BLaER1 (cell line): ENCODE measurements around the gene IRF2BPL.

Experiments used
- H3K27ac ChIP-seq: shearing (Covaris generic); formaldehyde crosslinking; 2 replicates; pipeline ENCODE4 v1.8.1; 2022
- H3K27me3 ChIP-seq: shearing (Covaris generic); formaldehyde crosslinking; 2 replicates; pipeline ENCODE4 v1.8.1; 2022
- H3K36me3 ChIP-seq: shearing (Covaris generic); formaldehyde crosslinking; 2 replicates; pipeline ENCODE4 v1.8.1; 2022
- H3K4me1 ChIP-seq: shearing (Covaris generic); formaldehyde crosslinking; 2 replicates; pipeline ENCODE4 v1.8.1; 2022
- H3K4me2 ChIP-seq: shearing (Covaris generic); formaldehyde crosslinking; 2 replicates; pipeline ENCODE4 v1.8.1; 2022
- H3K4me3 ChIP-seq: shearing (Covaris generic); formaldehyde crosslinking; 2 replicates; pipeline ENCODE4 v1.8.1; 2022
- H3K9ac ChIP-seq: shearing (Covaris generic); formaldehyde crosslinking; 2 replicates; pipeline ENCODE4 v1.8.1; 2022
- H3K9me3 ChIP-seq: shearing (Covaris generic); formaldehyde crosslinking; 2 replicates; pipeline ENCODE4 v1.8.1; 2022
- H4K20me1 ChIP-seq: shearing (Covaris generic); formaldehyde crosslinking; 2 replicates; pipeline ENCODE4 v1.8.1; 2022
- Cebpa-rat ChIP-seq: shearing (Covaris generic); IDR thresholded peaks from 2 replicates; pipeline ENCODE4 v1.8.1; 2022

Gene IRF2BPL

GRCh38 chr14:77028384-77029231, at the start of gene IRF2BPL:
Gene IRF2BPL, minus strand, starts transcription at chr14:77028708. Its CDS starts 916 bp downstream, at chr14:77027792.
- H3K9ac ChIP-seq, result peak within 1 kb of the TSS; percentile 89
- H3K4me2 ChIP-seq, result peak within 1 kb of the TSS; percentile 81
- no peak for TF ChIP-seq Cebpa-rat
- peaks cover 73% of the 10 kb centered on the region for H3K4me1 ChIP-seq
- H3K27ac ChIP-seq, result peak within 1 kb of the TSS; percentile 94
- peaks cover 12% of the 10 kb centered on the region for H3K36me3 ChIP-seq
- H4K20me1 ChIP-seq, result peaks cover 32% of the 10 kb centered on the region
- H3K4me3 ChIP-seq, result peak within 1 kb of the TSS; percentile 78
- H3K9me3 ChIP-seq, result no peaks in the 10 kb centered on the region
- H3K27me3 ChIP-seq, result no peaks in the 10 kb centered on the region

GRCh38 chr14:77077040-77077439, 48.5 kb upstream of the IRF2BPL start:
- no peak for TF ChIP-seq Cebpa-rat
- Histone ChIP-seq H3K36me3 (no peaks in the 10 kb centered on the region), H3K4me3 (no peak overlapping the region), H4K20me1 (no peaks in the 10 kb centered on the region), H3K27ac (no peak overlapping the region), H3K9ac (no peak overlapping the region), H3K27me3 (no peaks in the 10 kb centered on the region), H3K4me2 (peak overlapping the region; percentile 64), H3K4me1 (peaks cover 57% of the 10 kb centered on the region), H3K9me3 (peaks cover 9% of the 10 kb centered on the region)

GRCh38 chr14:77076113-77076631, 47.7 kb upstream of the IRF2BPL start:
- TF ChIP-seq Cebpa-rat, result no peak
- no peaks in the 10 kb centered on the region for H4K20me1 ChIP-seq
- H3K27me3 ChIP-seq, result no peaks in the 10 kb centered on the region
- no peaks in the 10 kb centered on the region for H3K36me3 ChIP-seq
- peaks cover 49% of the 10 kb centered on the region for H3K4me1 ChIP-seq
- H3K27ac ChIP-seq, result no peak overlapping the region
- H3K4me3 ChIP-seq, result no peak overlapping the region
- H3K9ac ChIP-seq, result peak overlapping the region; percentile 17; the same call in 1 of the 2 replicates
- H3K4me2 ChIP-seq, result peak overlapping the region; percentile 64
- peaks cover 9% of the 10 kb centered on the region for H3K9me3 ChIP-seq

- Histone ChIP-seq H3K27me3 (no peaks in the 10 kb centered on the region), H3K9ac (no peak overlapping the region), H3K36me3 (no peaks in the 10 kb centered on the region), H3K4me1 (peaks cover 41% of the 10 kb centered on the region), H3K4me3 (no peak overlapping the region), H3K4me2 (no peak overlapping the region), H4K20me1 (no peaks in the 10 kb centered on the region), H3K9me3 (peaks cover 2% of the 10 kb centered on the region; the same call in 1 of the 2 replicates), H3K27ac (no peak overlapping the region)
- TF ChIP-seq Cebpa-rat, result no peak
These were observed 46.5 kb upstream of the IRF2BPL start for GRCh38 chr14:77074969-77075368.

GRCh38 chr14:77071938-77072388, 43.5 kb upstream of the IRF2BPL start:
- Histone ChIP-seq H3K27me3 (no peaks in the 10 kb centered on the region), H3K36me3 (no peaks in the 10 kb centered on the region), H3K27ac (no peak overlapping the region), H3K4me3 (no peak overlapping the region), H4K20me1 (no peaks in the 10 kb centered on the region), H3K4me2 (no peak overlapping the region), H3K9ac (no peak overlapping the region), H3K4me1 (peaks cover 21% of the 10 kb centered on the region), H3K9me3 (no peaks in the 10 kb centered on the region)
- TF ChIP-seq Cebpa-rat, result no peak

- no peak for TF ChIP-seq Cebpa-rat
- no peaks in the 10 kb centered on the region for H3K9me3 ChIP-seq
- no peaks in the 10 kb centered on the region for H4K20me1 ChIP-seq
- no peaks in the 10 kb centered on the region for H3K36me3 ChIP-seq
- no peak overlapping the region for H3K4me2 ChIP-seq
- H3K9ac ChIP-seq, result no peak overlapping the region
- no peaks in the 10 kb centered on the region for H3K27me3 ChIP-seq
- no peak overlapping the region for H3K4me3 ChIP-seq
- peaks cover 29% of the 10 kb centered on the region for H3K4me1 ChIP-seq
- no peak overlapping the region for H3K27ac ChIP-seq
These were observed 41.0 kb upstream of the IRF2BPL start for GRCh38 chr14:77069551-77069950.

- TF ChIP-seq Cebpa-rat, result no peak
- H3K27ac ChIP-seq, result no peak overlapping the region
- H3K27me3 ChIP-seq, result no peaks in the 10 kb centered on the region
- no peaks in the 10 kb centered on the region for H3K36me3 ChIP-seq
- no peak overlapping the region for H3K9ac ChIP-seq
- H3K9me3 ChIP-seq, result no peaks in the 10 kb centered on the region
- H3K4me1 ChIP-seq, result peaks cover 33% of the 10 kb centered on the region
- H4K20me1 ChIP-seq, result no peaks in the 10 kb centered on the region
- H3K4me2 ChIP-seq, result no peak overlapping the region
- no peak overlapping the region for H3K4me3 ChIP-seq
These were observed 40.2 kb upstream of the IRF2BPL start for GRCh38 chr14:77068517-77069200.

- H3K9ac ChIP-seq, result no peak overlapping the region
- H4K20me1 ChIP-seq, result no peaks in the 10 kb centered on the region
- TF ChIP-seq Cebpa-rat, result no peak
- H3K27me3 ChIP-seq, result no peaks in the 10 kb centered on the region
- no peaks in the 10 kb centered on the region for H3K36me3 ChIP-seq
- H3K4me2 ChIP-seq, result no peak overlapping the region
- no peaks in the 10 kb centered on the region for H3K9me3 ChIP-seq
- peaks cover 41% of the 10 kb centered on the region for H3K4me1 ChIP-seq
- H3K27ac ChIP-seq, result no peak overlapping the region
- H3K4me3 ChIP-seq, result no peak overlapping the region
These were observed 39.4 kb upstream of the IRF2BPL start for GRCh38 chr14:77067632-77068516.

GRCh38 chr14:77066578-77067172, 38.2 kb upstream of the IRF2BPL start:
- no peaks in the 10 kb centered on the region for H3K27me3 ChIP-seq
- H3K27ac ChIP-seq, result no peak overlapping the region

More at GRCh38 chr14:77066578-77067172, 38.2 kb upstream of the IRF2BPL start:
- H3K9ac ChIP-seq, result no peak overlapping the region
- H4K20me1 ChIP-seq, result no peaks in the 10 kb centered on the region
- no peak for TF ChIP-seq Cebpa-rat
- peaks cover 51% of the 10 kb centered on the region for H3K4me1 ChIP-seq
- no peaks in the 10 kb centered on the region for H3K9me3 ChIP-seq
- peak overlapping the region; percentile 59 for H3K4me2 ChIP-seq
- H3K4me3 ChIP-seq, result no peak overlapping the region
- H3K36me3 ChIP-seq, result no peaks in the 10 kb centered on the region
